Parathyroid adenoma (tissue), 2 donors: ENCODE measurements around the gene ZNF8.
A peak's percentile ranks its signal among the peaks of the same experiment; 100 is the strongest.

ENCODE experiments used
- H2AFZ ChIP-seq: fragments of 300-600 bp; sonication (generic); one replicate; pipeline ENCODE4 v1.7.0; 2017; ENCODE audit warnings: antibody characterized with exemption, mild to moderate bottlenecking
- H3K27ac ChIP-seq: fragments of 300-600 bp; sonication (generic); one replicate; pipeline ENCODE4 v1.7.0; 2017
- H3K27me3 ChIP-seq: fragments of 300-600 bp; sonication (generic); one replicate; pipeline ENCODE4 v1.7.0; 2017; ENCODE audit warnings: low read length; ENCODE audit not compliant: control insufficient read depth, insufficient read depth
- H3K36me3 ChIP-seq: fragments of 300-600 bp; sonication (generic); one replicate; pipeline ENCODE4 v1.7.0; 2017; ENCODE audit warnings: low read length; ENCODE audit not compliant: control insufficient read depth, insufficient read depth
- H3K4me1 ChIP-seq: fragments of 300-600 bp; sonication (generic); one replicate; pipeline ENCODE4 v1.7.0; 2017; ENCODE audit warnings: control low read depth
- H3K4me2 ChIP-seq: fragments of 300-600 bp; sonication (generic); one replicate; pipeline ENCODE4 v1.7.0; 2017; ENCODE audit warnings: low read length
- H3K4me3 ChIP-seq: fragments of 300-600 bp; sonication (generic); one replicate; pipeline ENCODE4 v1.7.0; 2017; ENCODE audit warnings: low read depth, low read length
- H3K79me2 ChIP-seq: fragments of 300-600 bp; sonication (generic); one replicate; pipeline ENCODE4 v1.7.0; 2017; ENCODE audit warnings: control low read depth
- H3K9ac ChIP-seq: fragments of 300-600 bp; sonication (generic); one replicate; pipeline ENCODE4 v1.7.0; 2017; ENCODE audit warnings: mild to moderate bottlenecking
- H3K9me3 ChIP-seq: fragments of 300-600 bp; sonication (generic); one replicate; pipeline ENCODE4 v1.7.0; 2017; ENCODE audit warnings: low read length; ENCODE audit not compliant: control insufficient read depth
- TF ChIP-seq, protein P1 (sequence below): fragments of 300-600 bp; sonication (generic); IDR thresholded peaks from one replicate; pipeline ENCODE4 v1.7.0; 2017; ENCODE audit warnings: antibody characterized with exemption, mild to moderate bottlenecking
- donor health status: primary hyperparathyroidism.

ZNF8 gene

DNA sequence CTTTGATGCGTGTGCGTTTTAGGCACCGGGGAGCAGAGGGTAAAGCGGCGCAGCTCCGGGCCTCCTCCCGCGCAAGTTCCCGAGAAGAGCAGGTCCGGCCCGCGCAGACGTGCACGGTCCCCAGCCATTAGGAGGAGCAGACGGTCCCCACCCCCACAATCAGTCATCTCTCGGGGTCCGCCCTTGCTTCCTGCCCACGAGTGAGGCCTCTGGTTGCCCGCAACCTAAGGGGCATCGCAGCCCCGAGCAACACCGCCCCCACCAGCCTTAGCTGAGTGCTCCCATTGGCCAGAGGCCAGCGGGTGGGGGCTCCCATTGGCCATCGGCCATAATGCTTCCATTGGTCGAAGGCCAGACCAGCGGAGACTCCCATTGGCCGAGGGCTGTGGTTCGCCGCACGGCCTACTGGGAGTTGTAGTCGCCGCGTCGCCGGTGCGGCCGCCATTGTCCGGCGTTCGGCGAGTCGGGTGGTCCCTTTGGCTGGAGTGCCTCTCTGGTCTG is at the start of gene ZNF8:
Gene ZNF8, plus strand, starts transcription at position 415 of the 501 bp plus-strand sequence. CDS start 127 bp downstream, outside the sequence.
- TF ChIP-seq, protein P1, sequence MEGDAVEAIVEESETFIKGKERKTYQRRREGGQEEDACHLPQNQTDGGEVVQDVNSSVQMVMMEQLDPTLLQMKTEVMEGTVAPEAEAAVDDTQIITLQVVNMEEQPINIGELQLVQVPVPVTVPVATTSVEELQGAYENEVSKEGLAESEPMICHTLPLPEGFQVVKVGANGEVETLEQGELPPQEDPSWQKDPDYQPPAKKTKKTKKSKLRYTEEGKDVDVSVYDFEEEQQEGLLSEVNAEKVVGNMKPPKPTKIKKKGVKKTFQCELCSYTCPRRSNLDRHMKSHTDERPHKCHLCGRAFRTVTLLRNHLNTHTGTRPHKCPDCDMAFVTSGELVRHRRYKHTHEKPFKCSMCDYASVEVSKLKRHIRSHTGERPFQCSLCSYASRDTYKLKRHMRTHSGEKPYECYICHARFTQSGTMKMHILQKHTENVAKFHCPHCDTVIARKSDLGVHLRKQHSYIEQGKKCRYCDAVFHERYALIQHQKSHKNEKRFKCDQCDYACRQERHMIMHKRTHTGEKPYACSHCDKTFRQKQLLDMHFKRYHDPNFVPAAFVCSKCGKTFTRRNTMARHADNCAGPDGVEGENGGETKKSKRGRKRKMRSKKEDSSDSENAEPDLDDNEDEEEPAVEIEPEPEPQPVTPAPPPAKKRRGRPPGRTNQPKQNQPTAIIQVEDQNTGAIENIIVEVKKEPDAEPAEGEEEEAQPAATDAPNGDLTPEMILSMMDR = peak; percentile 20
- peaks cover 2% of the 10 kb centered on the region for H3K4me1 ChIP-seq
- peak within 1 kb of the TSS; percentile 82 for H3K27ac ChIP-seq
- peak within 1 kb of the TSS; percentile 92 for H3K4me3 ChIP-seq
- H3K36me3 ChIP-seq = no peaks in the 10 kb centered on the region
- peaks cover 15% of the 10 kb centered on the region for H3K79me2 ChIP-seq
- peak within 1 kb of the TSS; percentile 88 for H3K4me2 ChIP-seq
- peak within 1 kb of the TSS; percentile 1 for H3K9ac ChIP-seq
- peak within 1 kb of the TSS; percentile 73 for H2AFZ ChIP-seq
- H3K9me3 ChIP-seq = no peaks in the 10 kb centered on the region
- H3K27me3 ChIP-seq = no peaks in the 10 kb centered on the region

DNA sequence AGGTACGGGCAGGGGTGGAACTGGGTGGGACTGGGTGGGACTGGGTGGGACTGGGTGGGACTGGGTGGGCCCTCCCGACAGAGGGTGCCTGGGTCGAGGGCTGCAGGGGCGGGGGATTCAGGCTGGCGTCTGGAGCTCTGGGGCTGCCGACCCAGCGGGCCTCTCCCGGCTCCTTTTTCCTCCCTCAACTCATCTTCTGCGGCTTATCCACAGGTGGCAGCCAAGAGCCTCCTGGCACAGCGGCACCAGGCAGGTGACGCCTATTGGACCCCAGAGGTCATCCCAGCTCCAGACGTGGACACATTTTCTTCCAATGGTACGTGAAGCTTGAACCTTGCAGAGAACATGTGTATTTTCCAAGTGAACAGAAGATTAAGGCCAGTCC is 49.5 kb upstream of the ZNF8 start:
- H3K27me3 ChIP-seq = no peaks in the 10 kb centered on the region
- TF ChIP-seq, protein P1 = no peak
- peaks cover 16% of the 10 kb centered on the region for H3K79me2 ChIP-seq
- H3K9ac ChIP-seq = no peak overlapping the region
- no peaks in the 10 kb centered on the region for H3K9me3 ChIP-seq
- H2AFZ ChIP-seq = peak overlapping the region; percentile 94
- peak overlapping the region; percentile 87 for H3K4me3 ChIP-seq
- peak overlapping the region; percentile 84 for H3K27ac ChIP-seq
- peaks cover 7% of the 10 kb centered on the region for H3K4me1 ChIP-seq
- H3K36me3 ChIP-seq = no peaks in the 10 kb centered on the region
- H3K4me2 ChIP-seq = peak overlapping the region; percentile 67

DNA sequence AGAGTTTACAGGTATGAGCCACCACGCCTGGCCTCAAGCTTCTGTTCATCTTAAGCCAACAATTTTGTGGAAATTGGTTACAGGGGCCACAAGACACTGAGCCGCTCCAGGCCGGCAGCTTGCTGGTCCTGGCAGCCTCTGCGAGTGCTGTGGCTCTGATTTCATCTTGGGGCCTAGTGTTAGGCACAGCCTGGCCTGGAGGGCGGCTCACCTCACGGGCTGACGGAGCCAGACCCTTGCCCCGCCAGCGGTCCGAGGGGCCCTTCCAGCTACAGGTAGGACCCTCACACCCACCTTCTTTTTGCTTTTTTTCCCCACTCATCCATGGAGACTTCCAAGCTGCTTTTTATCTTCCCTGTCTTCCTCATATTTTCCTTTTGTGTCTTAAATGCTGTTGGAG is 41.4 kb upstream of the ZNF8 start:
- TF ChIP-seq, protein P1 = no peak
- Histone ChIP-seq H3K4me2 (no peak overlapping the region), H3K9me3 (no peaks in the 10 kb centered on the region)

DNA sequence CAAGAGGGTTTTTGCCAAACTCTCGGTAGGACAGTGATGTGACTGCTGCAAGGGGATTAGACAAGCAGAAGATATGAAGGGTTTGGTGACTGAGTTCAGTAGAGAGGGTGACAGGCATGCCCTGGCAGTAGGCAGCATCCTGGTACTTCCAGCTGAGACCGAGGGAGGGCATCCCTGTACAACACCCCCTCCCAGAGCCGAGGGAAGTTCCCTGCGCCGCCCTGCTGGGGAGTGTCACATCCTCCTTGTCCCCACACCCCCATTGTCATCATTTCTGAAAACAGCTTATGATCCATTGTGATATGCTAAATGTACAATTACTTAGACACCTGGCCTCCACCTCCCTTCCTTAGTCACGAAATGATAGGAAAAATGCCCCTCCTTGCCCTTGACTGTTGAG is 35.4 kb upstream of the ZNF8 start:
- Histone ChIP-seq H3K4me1 (no peaks in the 10 kb centered on the region), H3K79me2 (peaks cover 10% of the 10 kb centered on the region), H3K9ac (no peak overlapping the region), H3K9me3 (no peaks in the 10 kb centered on the region), H3K36me3 (no peaks in the 10 kb centered on the region), H3K4me2 (no peak overlapping the region), H3K27me3 (no peaks in the 10 kb centered on the region), H3K27ac (no peak overlapping the region), H3K4me3 (no peak overlapping the region), H2AFZ (no peak overlapping the region)
- TF ChIP-seq, protein P1 = no peak

More for the DNA sequence above, 41.4 kb upstream of the ZNF8 start:
- H2AFZ ChIP-seq = no peak overlapping the region
- H3K9ac ChIP-seq = no peak overlapping the region
- peaks cover 8% of the 10 kb centered on the region for H3K79me2 ChIP-seq
- no peak overlapping the region for H3K4me3 ChIP-seq
- no peaks in the 10 kb centered on the region for H3K27me3 ChIP-seq
- H3K36me3 ChIP-seq = no peaks in the 10 kb centered on the region
- H3K27ac ChIP-seq = no peak overlapping the region
- H3K4me1 ChIP-seq = no peaks in the 10 kb centered on the region

DNA sequence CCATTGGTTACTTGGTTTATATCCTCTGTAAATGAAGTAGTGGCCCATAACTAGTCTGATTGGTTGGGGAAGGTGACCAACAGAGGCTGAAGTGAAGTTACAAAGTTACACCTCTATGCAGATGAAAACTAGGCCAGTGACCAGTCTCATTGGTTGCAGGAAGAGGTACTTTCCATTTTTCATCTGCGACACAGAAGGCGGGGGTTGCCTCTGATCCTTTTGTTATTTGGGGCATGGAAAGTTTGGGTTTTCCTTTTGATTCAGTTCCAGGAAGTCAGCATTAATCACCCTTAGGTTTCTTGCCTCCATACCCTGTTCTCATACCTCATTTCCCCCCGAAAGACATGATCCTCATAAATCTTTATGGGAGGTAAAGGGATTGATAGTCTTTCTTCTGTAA is 29.9 kb upstream of the ZNF8 start:
- Histone ChIP-seq H3K27me3 (no peaks in the 10 kb centered on the region), H3K4me2 (no peak overlapping the region), H3K9me3 (peaks cover 4% of the 10 kb centered on the region), H3K36me3 (peaks cover 3% of the 10 kb centered on the region), H3K4me1 (no peaks in the 10 kb centered on the region), H3K79me2 (no peaks in the 10 kb centered on the region), H3K27ac (no peak overlapping the region), H2AFZ (no peak overlapping the region), H3K9ac (no peak overlapping the region), H3K4me3 (no peak overlapping the region)
- TF ChIP-seq, protein P1 = no peak
